H1 (cell line): ENCODE data around the gene BEST2.

Experiments
- CHD2 ChIP-seq: IDR thresholded peaks from 2 replicates; pipeline ENCODE4 v1.6.1; 2012; ENCODE audit warnings: low read length, improper control_type of control experiment
- CREB1 ChIP-seq: IDR thresholded peaks from 2 replicates; pipeline ENCODE4 v1.6.1; 2012; ENCODE audit warnings: inconsistent platforms
- EGR1 ChIP-seq: IDR thresholded peaks from 2 replicates; pipeline ENCODE4 v1.6.1; 2011; ENCODE audit warnings: low read depth, low read length, borderline replicate concordance
- EP300 ChIP-seq, 2 experiments: IDR thresholded peaks; 1 replicate in 1 of 2; 2 replicates in 1 of 2; pipeline ENCODE4 v1.6.1; 2011 to 2012; ENCODE audit warnings: low read depth in 2 of 2, low read length in 2 of 2, mild to moderate bottlenecking in 2 of 2, borderline replicate concordance in 1 of 2, inconsistent platforms in 1 of 2, moderate library complexity in 1 of 2
- EZH2 ChIP-seq: fragments of 200-600 bp; sonication (generic); IDR thresholded peaks from 2 replicates; pipeline ENCODE4 v1.7.1; 2012; ENCODE audit warnings: low read depth, mild to moderate bottlenecking, moderate library complexity, low read length, inconsistent platforms; ENCODE audit not compliant: severe bottlenecking
- NANOG ChIP-seq: IDR thresholded peaks from 2 replicates; pipeline ENCODE4 v1.6.1; 2011; ENCODE audit warnings: low read length, low read depth, mild to moderate bottlenecking, inconsistent platforms; ENCODE audit not compliant: insufficient read depth, poor library complexity, severe bottlenecking
- POLR2A ChIP-seq, 2 experiments: IDR thresholded peaks; 1 replicate in 1 of 2; 2 replicates in 1 of 2; pipeline ENCODE4 v1.6.1; 2011; ENCODE audit warnings: low read depth in 2 of 2, low read length in 2 of 2, mild to moderate bottlenecking in 2 of 2; ENCODE audit errors: control extremely low read depth in 1 of 2
- RFX5 ChIP-seq: IDR thresholded peaks from 2 replicates; pipeline ENCODE4 v1.6.1; 2011; ENCODE audit warnings: low read depth, low read length, improper control_type of control experiment, borderline replicate concordance
- RNF2 ChIP-seq: fragments of 200-900, 300-1000 bp; sonication (generic); IDR thresholded peaks from 2 replicates; pipeline ENCODE4 v1.7.1; 2016; ENCODE audit warnings: borderline replicate concordance, low read depth, mild to moderate bottlenecking, antibody characterized with exemption, low read length; ENCODE audit not compliant: poor library complexity, severe bottlenecking; ENCODE audit errors: missing control alignments
- TCF12 ChIP-seq: IDR thresholded peaks from 2 replicates; pipeline ENCODE4 v1.6.1; 2011; ENCODE audit warnings: low read depth, mild to moderate bottlenecking, low read length
- YY1 ChIP-seq: IDR thresholded peaks from 2 replicates; pipeline ENCODE4 v1.6.1; 2011; ENCODE audit warnings: low read depth, mild to moderate bottlenecking, low read length
- ZNF274 ChIP-seq: IDR thresholded peaks from 2 replicates; pipeline ENCODE4 v1.7.0; 2012; ENCODE audit warnings: low read length, borderline replicate concordance; ENCODE audit errors: extremely low read depth
- TF ChIP-seq, protein P1 (sequence below), 3 experiments: IDR thresholded peaks; 1 replicate in 2 of 3; 2 replicates in 1 of 3; pipeline versions ENCODE4 v1.5.1 to v1.6.1; 2011; ENCODE audit warnings: low read length in 3 of 3, mild to moderate bottlenecking in 3 of 3, inconsistent platforms in 2 of 3, low read depth in 1 of 3, moderate library complexity in 1 of 3; ENCODE audit not compliant: insufficient read depth in 1 of 3; ENCODE audit errors: control extremely low read depth in 1 of 3
- TF ChIP-seq, protein P2 (sequence below): IDR thresholded peaks from 2 replicates; pipeline ENCODE4 v1.6.1; 2011; ENCODE audit warnings: low read depth, mild to moderate bottlenecking, low read length; ENCODE audit not compliant: insufficient read depth

DNA sequence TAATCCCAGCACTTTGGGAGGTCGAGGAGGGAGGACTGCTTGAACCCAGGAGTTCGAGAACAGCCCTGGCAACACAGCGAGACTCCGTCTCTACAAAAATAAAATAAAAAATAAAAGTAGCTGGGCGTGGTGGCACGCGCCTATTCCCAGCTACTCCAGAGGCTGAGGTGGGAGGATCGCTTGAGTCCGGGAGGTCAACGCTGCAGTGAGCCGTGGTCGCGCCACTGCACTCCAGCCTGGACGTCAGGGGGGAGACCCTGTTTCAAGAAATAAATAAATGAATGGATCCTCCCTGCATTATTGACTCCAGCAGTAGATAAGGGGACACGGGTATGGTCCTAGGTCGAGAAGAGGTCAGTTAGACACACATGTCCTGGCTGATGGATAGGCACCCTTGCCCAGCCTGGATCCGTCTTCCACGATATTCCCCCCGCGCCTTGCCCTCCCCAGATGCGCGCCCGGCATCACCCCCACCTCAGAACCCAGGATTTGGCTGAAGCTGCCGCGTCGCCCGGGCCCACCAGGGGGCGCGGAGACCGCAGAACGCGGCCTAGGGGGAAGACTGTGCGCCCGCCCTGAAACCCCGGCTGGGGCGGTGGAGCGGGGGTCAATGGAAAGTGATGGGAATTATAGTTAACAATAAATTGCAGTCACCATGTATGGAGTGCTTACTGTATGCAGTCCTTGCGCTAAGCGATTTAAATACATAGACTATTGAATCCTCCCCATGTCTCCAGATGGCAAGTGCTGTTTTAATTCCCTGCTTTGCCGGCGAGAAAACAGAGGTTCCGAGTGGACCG, 25.8 kb downstream of the BEST2 start:
- TF ChIP-seq, protein P1, sequence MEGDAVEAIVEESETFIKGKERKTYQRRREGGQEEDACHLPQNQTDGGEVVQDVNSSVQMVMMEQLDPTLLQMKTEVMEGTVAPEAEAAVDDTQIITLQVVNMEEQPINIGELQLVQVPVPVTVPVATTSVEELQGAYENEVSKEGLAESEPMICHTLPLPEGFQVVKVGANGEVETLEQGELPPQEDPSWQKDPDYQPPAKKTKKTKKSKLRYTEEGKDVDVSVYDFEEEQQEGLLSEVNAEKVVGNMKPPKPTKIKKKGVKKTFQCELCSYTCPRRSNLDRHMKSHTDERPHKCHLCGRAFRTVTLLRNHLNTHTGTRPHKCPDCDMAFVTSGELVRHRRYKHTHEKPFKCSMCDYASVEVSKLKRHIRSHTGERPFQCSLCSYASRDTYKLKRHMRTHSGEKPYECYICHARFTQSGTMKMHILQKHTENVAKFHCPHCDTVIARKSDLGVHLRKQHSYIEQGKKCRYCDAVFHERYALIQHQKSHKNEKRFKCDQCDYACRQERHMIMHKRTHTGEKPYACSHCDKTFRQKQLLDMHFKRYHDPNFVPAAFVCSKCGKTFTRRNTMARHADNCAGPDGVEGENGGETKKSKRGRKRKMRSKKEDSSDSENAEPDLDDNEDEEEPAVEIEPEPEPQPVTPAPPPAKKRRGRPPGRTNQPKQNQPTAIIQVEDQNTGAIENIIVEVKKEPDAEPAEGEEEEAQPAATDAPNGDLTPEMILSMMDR (IDR thresholded peaks at IDR 0.05; ENCODE audit: control extremely low read depth in 1 of 3, insufficient read depth in 1 of 3, low read depth in 1 of 3, low read length in 3 of 3), result peak; percentile 81 to 92 (median 81)
- TF ChIP-seq POLR2A (IDR thresholded peaks at IDR 0.05; ENCODE audit: control extremely low read depth in 1 of 2, low read depth in 2 of 2, low read length in 2 of 2) (no peak), ZNF274 (no peak), CREB1 (peak; percentile 78), RFX5 (no peak), CHD2 (no peak), EP300 (IDR thresholded peaks at IDR 0.05; ENCODE audit: borderline replicate concordance in 1 of 2, low read depth in 2 of 2, low read length in 2 of 2) (peak in 1 of 2 experiments; percentile 41; a peak in 1 of 3 replicates), RNF2 (no peak), EZH2 (no peak), NANOG (no peak), YY1 (no peak), TCF12 (0 out of 2 replicates have a peak, but pooled peaks have one; percentile 6), EGR1 (no peak)
- TF ChIP-seq, protein P2, sequence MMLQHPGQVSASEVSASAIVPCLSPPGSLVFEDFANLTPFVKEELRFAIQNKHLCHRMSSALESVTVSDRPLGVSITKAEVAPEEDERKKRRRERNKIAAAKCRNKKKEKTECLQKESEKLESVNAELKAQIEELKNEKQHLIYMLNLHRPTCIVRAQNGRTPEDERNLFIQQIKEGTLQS, result no peak
